NCI-H1417 treated with DMSO at 0.1 percent for 48 hours (cell line): ENCODE results near the gene ADGRF3.
"Not testable (repeated sequence)": the region's sequence is repeated elsewhere in the genome, so short reads cannot be mapped to it uniquely, and the experiment has no call there.

Experiments used
- DNase-seq: peaks from one replicate; lab custom pipeline; 2025; lab: John Stamatoyannopoulos, UW

ADGRF3 gene

DNA sequence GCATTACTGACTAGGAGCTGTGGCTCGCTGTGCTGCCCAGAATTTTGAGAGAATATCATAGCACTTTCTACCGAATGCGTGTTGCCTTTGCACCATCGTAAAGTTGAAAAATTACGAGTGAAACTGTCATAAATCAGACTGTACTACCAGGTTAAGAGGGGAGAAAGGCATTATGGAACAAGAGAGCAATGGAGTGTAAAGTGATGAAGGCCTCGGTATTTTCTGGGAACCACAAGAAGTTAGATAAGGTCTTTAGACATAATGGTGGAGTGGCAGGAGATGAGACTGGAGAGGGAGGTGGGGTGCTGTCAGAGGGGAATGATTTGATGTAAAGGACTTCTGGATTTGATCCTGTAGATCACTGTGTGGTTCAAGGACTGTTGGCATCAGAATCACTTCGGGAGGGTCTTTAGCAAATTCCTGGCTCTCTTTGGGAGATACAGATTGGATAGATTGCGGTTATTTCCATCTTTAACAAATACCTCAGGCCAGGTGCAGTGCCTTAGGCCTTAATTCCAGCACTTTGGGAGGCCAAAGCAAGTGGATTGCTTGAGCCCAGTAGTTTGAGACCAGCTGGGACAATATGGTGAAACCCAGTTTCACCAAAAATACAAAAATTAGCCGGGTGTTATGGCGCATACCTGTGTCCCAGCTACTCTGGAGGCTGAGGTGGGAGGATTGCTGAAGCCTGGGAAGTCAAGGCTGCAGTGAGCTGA, 4.9 kb upstream of the ADGRF3 start:
- no peak for DNase-seq

DNA sequence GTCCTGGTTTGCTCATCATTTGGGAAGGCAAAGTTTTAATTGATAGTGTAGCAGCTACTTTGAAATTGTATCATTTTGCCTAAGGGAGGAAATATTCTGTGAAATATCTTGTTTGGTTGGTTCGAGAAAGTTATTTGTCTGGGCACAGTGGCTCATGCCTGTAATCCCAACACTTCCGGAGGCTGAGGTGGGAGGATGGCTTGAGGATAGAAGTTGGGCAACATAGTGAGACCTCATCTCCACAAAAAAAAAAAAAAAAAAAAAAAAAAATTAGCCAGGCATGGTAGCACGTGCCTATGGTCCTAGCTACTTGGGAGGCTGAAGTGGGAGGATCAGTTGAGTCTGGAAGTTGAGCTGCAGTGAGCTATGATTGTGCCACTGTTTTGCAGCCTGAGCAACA, 3.1 kb upstream of the ADGRF3 start:
- DNase-seq, result no peak

DNA sequence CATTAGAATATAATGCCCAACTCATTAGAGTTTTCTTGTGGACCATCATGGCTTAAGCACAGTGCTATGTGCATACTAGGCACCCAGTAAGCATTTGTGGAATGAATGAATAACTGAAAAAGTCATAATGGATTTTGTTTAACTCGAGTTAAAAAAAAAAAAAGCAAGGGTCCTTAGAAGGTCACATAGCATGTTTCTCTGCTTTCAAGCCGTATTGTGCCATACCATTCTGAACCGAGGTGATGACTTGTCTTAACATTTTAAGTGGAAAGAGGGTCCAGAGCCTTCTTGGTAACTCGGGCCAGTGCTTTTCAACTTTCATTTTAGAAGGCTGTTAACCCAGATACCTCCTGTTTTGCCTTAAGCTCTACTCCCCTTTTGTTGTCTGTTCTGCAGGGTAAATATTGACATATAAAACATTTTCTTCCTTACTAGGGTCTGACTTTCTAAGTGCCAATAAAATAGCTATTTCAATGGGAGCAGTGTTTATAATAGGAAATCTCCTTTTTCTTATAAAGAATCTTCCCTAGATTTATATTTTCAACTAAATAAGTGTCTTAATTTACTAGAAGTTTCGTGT, 787 bp upstream of the ADGRF3 start:
- DNase-seq, result no peak

DNA sequence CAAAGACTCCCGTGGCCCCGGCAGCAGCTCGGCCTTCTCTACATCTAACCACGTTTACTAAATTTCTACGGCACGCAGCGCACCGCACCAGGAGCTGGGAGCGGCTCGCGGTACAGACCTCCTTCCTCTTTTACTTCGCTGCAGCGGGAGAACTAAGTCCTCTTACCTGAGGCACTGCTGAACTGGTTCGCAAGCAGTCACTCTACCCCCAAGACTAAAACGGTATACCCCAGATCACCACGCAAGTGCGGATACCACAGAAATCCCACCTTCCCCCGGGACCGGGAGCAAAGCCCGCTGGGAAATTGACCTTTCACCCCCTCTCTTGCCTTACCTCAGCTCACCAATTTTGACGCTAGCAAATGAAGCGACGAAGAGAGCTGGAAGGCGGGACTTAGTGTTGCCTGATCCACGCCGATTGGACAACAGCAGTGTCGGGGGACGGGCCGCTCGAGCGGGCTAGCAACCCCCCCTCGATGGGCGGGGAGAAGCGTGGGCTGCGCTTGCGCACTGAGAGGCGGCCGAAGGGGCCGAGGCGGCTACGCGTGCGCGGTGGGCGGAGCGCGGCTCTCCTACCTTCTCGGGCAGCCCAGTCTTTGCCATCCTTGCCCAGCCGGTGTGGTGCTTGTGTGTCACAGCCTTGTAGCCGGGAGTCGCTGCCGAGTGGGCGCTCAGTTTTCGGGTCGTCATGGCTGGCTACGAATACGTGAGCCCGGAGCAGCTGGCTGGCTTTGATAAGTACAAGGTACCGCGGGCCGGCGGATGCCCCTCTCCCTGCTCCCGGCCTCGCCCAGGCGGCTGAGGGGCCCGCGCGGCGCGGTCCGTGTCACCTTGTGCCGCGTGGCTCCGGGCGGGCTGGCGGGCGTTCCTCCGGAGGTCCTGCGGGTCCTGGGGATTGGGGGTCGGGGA, 790 bp downstream of the ADGRF3 start, which contains the start of gene SELENOI:
Gene SELENOI (plus strand): TSS at position 599 of the 909 bp plus-strand sequence. CDS start 90 bp downstream, at position 689.
- DNase-seq, result peak; percentile 96

DNA sequence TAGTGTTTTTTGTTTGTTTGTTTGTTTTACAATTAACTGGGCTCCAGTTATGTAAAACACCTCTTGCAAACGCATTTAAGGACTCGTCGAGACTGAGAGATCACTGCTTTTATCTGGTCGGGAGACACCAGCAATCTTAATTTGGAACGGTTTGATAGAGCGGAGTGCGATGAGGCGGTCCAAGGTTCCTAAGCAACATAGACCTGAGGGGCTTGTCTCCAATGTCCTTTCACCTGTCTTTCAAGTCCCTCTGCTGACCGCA, 1.4 kb downstream of the ADGRF3 start:
- DNase-seq, result no peak

DNA sequence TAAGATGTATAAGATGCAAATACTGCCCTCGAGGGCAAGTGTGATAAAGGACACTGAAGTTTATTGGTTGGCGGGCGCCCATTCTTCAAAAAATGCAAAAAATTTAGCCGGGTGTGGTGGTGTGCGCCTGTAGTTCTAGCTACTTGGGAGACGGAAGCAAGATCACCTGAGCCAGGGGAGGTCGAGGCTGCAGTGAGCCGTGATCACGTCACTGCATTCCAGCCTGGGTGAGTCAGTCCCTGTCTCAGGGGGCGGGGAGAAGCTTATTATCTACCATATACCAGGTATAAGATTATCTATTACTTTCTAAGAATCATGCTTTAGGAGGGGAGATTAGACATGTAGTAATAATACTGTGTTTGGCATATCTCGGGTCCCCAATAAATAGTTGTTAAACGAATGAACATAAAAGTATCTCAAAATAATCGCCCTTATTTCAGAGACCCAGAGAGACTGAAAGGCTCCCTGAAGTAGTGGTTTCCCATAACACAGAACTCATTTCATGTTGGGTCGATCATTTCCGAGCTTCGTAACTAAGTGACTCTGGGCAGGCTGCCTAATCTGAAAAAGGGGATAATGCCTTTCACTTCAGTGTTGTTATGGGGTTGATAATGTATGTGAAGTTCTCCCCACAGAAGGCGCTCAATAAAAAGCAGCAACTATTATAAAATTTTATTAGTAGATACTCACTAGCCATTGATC, 1.9 kb downstream of the ADGRF3 start:
- no peak for DNase-seq

DNA sequence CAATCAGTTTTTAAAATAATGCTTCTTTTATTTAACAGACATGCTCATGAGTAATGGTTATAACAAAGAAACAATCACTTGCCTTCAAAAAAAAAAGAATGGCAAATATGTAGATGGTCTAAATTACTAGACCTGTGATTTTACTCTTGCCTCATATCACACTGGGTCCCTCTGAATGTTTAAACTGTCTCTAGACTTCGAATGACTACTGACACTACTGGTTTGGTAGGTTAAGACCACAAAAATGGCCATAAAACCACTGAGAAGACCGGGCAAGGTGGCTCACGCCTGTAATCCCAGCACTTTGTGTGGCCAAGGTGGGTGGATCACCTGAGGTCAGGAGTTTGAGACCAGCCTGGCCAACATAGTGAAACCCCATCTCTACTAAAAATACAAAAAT, 5.8 kb downstream of the ADGRF3 start:
- no peak for DNase-seq

DNA sequence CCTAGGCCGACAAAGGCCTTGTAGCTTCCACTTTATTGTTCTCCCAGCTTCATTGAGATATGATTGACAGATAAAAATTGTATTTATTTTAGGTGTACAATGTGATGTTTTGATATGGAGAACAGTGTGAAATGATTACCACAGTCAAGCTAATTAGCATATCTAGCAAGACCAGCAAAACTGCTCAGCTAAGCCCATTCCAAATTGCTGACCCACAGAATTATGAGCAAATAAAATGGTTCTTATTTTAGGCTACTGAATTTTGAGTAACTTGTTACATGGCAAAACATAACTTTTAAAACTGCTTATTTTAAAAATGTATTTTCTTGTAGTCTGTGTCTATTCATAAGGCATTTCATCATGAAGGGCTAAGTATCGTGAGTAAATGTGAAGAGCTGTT, 9.3 kb downstream of the ADGRF3 start:
- DNase-seq, result no peak

DNA sequence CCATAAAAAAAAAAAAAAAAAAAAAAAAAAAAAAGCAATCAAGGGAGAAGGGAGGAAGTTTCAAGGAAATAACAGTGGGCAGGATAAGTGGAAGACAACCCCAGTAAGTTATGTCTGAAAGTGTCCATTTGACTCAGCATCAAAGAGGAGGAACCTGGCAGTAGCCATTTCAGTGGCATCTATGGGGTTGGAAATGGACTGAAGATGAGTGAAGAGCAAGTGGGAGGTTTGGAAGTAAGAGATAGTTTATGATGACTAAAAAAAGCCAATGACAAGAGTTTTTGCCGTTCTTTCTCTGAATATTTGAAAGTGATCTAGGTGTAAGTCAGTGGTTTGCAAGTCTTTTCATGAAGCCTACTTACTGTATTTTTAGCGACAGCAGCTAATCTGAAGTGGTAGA, 9.9 kb downstream of the ADGRF3 start:
- DNase-seq, result no peak

DNA sequence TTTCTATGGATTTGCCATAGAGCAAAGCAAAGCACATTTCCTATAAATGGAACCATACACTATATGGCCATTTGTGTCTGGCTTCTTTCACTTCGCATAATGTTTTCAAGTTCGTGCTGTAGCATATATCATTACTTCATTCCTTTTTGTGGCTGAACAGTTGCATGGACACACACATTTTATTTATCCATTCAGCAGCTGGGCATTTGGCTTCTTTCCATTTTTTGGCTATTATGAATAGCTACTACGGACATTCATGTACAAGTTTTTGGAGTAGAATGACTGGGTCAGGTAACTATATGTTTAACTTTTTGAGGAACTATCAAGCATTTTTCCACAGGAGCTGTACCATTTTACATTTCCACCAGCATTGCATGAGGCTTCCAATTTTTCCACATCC, 11.4 kb downstream of the ADGRF3 start:
- DNase-seq, result no peak

DNA sequence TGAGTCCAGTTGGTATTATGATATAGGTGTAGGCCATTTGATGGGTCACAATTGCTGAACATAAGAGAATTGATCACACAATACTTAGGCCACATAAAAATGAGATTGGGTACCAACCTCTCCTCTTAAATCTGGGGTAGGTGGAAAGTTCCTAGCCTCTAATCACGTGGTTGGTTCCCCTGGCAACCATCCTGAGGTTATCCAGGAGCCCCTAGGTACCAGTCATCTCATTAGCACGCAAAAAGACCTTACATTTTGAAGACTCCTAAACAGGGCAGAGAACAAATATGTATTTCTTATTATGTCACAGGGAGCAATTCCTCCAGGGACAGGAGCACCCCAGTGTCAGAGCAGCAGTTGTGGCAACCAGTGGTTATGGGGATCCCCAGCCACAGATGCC, 13.3 kb downstream of the ADGRF3 start:
- DNase-seq, result no peak

DNA sequence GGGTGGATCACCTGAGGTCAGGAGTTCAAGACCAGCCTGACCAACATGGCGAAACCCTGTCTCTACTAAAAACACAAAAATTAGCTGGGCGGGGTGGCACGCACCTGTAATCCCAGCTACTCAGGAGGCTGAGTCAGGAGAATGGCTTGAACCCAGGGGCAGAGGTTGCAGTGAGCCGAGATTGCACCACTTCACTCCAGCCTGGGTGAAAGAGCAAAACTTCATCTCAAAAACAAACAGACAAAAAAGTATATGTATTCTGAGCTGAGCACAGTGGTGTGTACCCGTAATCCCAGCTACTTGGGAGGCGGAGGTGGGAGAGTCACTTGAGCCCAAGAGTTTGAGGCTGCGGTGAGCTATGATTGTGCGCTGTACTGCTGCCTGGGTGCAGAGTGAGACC, 15.3 kb downstream of the ADGRF3 start:
- not testable (repeated sequence) for DNase-seq

DNA sequence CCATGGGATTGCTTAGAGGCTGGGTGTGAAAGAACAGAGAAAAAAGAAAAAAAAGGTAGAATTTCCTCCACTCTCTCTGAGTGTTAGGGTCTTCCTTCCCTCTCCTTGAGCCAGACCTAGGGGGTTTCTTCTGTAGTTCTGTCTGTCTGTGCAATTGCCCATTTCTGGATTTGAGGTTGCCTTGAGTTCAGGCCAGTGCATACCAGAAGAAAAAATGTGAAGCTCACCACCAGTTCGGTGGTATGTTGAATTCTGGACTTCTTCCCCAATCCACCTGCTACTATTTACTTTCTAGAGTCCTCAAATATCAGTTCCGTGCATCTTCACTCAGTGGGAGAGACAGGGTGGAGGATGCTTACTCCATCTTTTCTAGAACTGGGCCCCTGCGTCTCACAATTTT, 16.0 kb downstream of the ADGRF3 start:
- no peak for DNase-seq

DNA sequence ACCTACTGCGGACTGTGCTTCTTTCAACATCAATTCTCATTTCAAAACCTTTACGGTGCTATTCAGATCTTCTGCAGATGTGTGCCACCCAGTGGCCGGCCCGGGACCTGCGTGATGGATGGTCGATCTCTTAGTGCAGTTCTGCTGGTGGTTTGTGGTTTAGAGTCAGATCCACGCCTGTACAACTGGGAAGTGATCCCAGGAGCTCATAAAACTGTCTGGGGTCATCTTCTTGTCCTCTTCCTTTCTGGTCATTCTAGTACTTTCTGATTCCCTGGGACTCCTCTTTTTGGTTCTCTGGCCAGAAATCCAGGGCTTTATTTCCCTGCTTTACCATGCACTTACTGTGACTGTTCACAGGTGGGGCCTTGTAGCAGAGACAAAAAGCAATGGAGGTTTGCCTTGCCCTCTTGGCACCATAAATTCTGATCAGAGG, 16.5 kb downstream of the ADGRF3 start:
- DNase-seq, result peak; percentile 55

DNA sequence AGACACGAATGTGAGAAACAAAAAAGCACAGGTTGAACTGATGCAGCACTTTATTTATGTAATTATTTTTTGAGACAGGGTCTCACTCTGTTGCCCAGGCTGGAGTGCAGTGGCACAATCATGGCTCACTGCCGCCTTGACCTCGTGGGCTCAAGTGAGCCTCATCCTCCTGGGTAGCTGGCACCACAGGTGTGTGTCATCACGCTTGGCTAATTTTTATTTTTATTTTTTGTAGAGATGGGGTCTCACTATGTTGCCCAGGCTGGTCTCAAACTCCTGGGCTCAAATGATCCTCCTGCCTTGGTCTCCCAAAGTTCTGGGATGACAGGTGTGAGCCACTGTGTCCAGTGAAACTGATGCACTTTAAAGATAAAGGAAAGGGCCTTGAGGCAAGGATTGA, 17.5 kb downstream of the ADGRF3 start:
- not testable (repeated sequence) for DNase-seq

DNA sequence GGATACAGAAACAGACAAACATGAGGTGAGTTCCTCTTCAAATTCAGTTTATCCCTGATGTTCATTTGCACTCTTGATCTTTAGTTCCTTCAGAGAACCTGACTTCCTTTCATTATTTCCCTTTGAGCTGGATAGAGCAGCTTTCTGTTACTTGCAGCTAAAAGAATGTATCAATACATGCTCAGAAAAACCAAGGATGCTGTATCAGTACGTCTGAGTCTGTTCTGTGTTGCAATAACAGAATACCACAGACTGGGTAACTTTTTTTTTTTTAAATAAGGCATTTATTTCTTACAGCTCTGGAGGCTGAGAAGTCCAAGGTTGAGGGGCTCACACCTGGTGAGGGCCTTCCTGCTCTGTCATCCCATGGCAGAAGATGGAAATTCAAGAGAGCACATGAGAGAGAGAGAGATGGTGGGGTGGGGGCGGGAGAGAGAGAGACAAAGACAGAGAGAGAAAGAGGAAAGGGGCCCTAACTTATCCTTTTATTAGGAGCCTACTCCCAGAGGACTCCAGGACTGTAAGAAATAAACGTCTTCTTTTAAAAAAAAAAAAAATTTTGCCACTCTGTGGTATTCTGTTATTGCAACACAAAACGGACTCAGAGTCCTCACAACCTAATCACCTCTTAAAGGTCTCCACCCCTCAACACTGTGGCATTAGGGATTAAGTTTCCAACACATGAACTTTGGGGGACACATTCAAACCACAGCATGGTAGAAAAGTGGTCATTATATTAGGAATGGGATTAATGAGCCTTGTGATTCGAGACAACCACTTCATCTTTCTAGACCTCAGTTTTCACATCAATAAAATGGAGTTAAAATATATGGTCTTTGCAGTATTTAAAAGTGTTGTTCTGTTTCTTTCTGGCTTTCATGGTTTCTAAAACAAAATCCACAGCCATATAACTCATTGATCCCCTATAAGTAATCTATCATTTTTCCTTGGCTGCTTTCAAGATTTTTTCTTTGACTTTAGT, 19.0 kb downstream of the ADGRF3 start:
- no peak for DNase-seq

DNA sequence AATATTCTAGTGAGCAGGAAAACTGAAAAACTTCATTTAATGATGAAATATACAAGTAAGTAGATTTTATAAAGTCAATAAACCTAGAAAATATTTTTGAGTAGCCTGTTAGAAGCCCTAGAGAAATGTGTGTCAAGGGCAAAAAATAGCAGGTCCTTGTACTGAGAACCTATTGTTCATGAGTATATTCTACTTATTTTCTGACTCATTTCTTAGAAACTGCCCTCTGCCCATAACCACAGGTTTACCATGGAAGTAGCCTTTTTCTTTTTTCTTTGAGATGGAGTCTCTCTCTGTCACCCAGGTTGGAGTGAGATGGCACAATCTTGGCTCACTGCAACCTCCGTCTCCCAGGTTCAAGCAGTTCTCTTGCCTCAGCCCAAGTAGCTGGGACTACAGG, 20.1 kb downstream of the ADGRF3 start:
- DNase-seq, result no peak

DNA sequence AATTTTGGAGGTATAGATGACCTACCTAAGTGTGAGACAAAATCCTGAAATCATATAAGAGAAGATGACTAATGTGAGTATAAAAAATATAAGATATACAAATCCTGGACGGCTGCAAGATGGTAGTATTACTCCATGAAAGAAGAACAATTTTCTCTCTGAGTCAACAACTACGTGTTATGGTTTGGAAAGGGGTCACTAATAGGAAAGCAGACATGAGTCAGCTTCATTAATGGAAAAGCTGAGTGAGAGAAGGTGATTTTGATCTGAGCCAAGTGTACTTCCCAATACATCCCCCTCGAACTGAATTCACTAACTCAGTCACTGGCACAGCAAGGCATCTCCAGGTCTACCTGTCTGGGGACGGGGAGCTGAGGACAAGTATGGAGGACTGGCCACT, 20.7 kb downstream of the ADGRF3 start:
- no peak for DNase-seq

DNA sequence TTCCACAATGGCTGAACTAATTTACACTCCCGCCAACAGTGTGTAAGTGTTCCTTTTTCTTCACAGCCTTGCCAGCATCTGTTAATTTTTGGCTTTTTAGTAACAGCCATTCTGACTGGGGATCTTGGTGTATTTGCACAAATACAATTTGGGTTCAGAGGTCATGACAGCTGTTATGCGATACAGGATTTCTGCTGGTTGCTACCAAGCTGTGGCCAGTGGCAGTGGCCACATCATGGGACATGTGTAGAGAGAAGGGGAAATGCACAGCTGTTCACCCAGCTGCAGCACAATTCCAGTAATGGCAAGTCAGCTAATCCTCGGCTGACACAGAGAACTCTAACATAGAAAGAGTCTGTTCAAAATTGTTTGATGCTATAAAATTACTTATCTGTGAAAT, 21.7 kb downstream of the ADGRF3 start:
- no peak for DNase-seq

DNA sequence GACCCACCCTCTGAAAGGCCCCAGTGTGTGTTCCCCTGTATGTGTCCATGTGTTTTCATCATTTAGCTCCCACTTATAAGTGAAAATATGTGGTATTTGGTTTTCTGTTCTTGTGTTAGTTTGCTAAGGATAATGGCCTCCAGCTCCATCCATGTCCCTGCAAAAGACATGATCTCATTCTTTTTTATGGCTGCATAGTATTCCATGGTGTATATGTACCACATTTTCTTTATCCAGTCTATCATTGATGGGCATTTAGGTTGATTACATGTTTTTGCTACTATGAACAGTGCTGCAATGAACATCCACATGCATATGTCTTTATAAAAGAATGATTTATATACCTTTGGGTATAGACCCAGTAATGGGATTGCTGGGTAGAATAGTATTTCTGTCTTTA, 22.1 kb downstream of the ADGRF3 start:
- DNase-seq, result not testable (repeated sequence)

DNA sequence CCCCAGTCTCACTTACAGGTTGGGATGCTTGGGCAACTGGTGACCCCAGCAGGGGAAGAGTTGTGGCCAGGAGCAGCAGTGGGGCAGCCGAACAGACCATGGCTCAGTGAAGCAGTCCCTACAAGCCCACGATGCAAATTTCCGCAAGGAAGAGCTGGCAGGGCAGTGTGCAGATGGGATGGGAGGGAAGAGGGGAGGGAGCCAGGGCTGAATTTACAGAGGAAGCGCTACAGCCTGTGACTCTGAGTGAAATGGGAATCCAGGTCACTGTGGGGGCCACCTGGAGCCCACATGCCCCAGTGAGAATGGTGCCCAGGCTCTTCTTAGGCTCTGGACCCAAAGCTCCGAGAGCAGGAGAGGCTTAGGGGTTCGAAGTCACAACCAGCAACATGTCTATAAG, 27.6 kb downstream of the ADGRF3 start:
- DNase-seq, result no peak
